ENCODE data around the gene CBX4. TPM values are rescaled to one million over a fixed set of nuclear protein-coding genes. Genes with fewer than 3 reads are reported as not detected.

Gene CBX4
- total RNA-seq, 1 donor from 2014 or later, result 16.9 TPM

DNA sequence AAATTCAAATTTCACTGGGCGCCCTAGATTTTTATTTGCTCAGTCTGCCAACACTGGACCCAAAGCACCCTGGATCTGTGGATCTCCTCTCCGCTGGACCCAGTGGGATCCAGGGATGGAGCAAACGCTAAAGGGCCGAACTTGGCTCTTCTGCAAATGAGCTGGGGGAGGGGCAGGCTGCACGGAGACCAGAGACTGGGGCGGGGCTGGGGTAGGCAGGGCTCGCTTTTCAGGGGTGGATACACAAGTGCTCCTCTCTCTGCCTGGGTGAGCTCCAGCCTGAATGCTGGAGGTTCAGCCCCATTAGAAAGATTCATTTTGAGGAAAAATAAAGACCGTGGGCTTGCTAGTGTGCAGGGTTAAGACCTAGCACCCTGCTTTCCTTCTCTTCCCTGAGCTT, 8.9 kb downstream of the CBX4 start:
- H3K27ac Mint-ChIP-seq (ENCODE audit: unreplicated experiment), result no peak overlapping the region
- peaks cover 22% of the 10 kb centered on the region for H4K20me1 ChIP-seq (ENCODE audit: insufficient read depth, low read length)
- TF ChIP-seq EZH2 (IDR thresholded peaks at IDR 0.05; ENCODE audit: insufficient read depth, low read length), result no peak
- TF ChIP-seq, protein P1, sequence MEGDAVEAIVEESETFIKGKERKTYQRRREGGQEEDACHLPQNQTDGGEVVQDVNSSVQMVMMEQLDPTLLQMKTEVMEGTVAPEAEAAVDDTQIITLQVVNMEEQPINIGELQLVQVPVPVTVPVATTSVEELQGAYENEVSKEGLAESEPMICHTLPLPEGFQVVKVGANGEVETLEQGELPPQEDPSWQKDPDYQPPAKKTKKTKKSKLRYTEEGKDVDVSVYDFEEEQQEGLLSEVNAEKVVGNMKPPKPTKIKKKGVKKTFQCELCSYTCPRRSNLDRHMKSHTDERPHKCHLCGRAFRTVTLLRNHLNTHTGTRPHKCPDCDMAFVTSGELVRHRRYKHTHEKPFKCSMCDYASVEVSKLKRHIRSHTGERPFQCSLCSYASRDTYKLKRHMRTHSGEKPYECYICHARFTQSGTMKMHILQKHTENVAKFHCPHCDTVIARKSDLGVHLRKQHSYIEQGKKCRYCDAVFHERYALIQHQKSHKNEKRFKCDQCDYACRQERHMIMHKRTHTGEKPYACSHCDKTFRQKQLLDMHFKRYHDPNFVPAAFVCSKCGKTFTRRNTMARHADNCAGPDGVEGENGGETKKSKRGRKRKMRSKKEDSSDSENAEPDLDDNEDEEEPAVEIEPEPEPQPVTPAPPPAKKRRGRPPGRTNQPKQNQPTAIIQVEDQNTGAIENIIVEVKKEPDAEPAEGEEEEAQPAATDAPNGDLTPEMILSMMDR (IDR thresholded peaks at IDR 0.05; ENCODE audit: insufficient read depth, low read depth, low read length), result no peak
- H3K4me1 ChIP-seq (ENCODE audit: insufficient read depth, low read length), result peaks cover 17% of the 10 kb centered on the region
- no peaks in the 10 kb centered on the region for H3K9me3 ChIP-seq (ENCODE audit: insufficient read depth, low read depth, low read length)
- H3K4me3 Mint-ChIP-seq (ENCODE audit: unreplicated experiment), result no peak overlapping the region
- no peak for FAIRE-seq
- H3K27me3 ChIP-seq (ENCODE audit: insufficient read depth, low read length), result no peaks in the 10 kb centered on the region
- H3K36me3 Mint-ChIP-seq (ENCODE audit: low read depth, unreplicated experiment), result peaks cover 5% of the 10 kb centered on the region
- peaks cover 4% of the 10 kb centered on the region for H3K79me2 ChIP-seq (ENCODE audit: insufficient read depth, low read length)
- no peak overlapping the region for H3K9ac ChIP-seq (ENCODE audit: low read length)
- DNase-seq (ENCODE audit: low read depth), result no peak
- no peak overlapping the region for H3K27ac ChIP-seq (ENCODE audit: low read depth, low read length)
- no peak overlapping the region for H3K4me2 ChIP-seq (ENCODE audit: low read length)
- no peak overlapping the region for H2AFZ ChIP-seq (ENCODE audit: low read depth, low read length)
- no peaks in the 10 kb centered on the region for H3K36me3 ChIP-seq (ENCODE audit: insufficient read depth, low read length)
- H3K27me3 Mint-ChIP-seq (ENCODE audit: low read depth, unreplicated experiment), result peaks cover 35% of the 10 kb centered on the region
- H3K4me3 ChIP-seq (ENCODE audit: insufficient read depth, low read depth, low read length), result no peak overlapping the region
- H3K9me3 Mint-ChIP-seq (ENCODE audit: unreplicated experiment), result peaks cover 6% of the 10 kb centered on the region
- peaks cover 12% of the 10 kb centered on the region for H3K4me1 Mint-ChIP-seq (ENCODE audit: low read depth, unreplicated experiment)

DNA sequence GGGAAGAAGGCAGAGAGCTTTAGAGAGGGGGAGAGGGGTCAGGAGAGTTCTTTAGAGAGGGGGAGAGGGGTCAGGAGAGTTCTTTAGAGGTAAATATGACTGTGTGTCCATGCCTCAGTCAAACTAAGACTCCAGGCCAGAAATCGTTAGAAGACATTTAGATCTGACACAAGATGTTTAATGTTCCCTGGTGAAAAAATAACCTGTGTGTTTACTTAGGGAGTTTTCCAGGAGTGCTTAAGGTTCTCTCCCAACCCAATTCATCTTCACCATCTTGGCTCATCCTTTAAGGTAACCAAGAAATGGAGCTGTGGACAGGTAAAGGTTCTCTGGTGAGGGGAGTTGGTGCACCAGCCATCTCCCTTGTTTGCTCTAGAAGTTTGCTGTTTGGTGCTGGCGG, 9.8 kb downstream of the CBX4 start:
- no peak overlapping the region for H3K27ac ChIP-seq (ENCODE audit: low read depth, low read length)
- no peak overlapping the region for H3K4me2 ChIP-seq (ENCODE audit: low read length)
- TF ChIP-seq, protein P1 (IDR thresholded peaks at IDR 0.05; ENCODE audit: insufficient read depth, low read depth, low read length), result no peak
- no peak for TF ChIP-seq EZH2 (IDR thresholded peaks at IDR 0.05; ENCODE audit: insufficient read depth, low read length)
- H3K79me2 ChIP-seq (ENCODE audit: insufficient read depth, low read length), result no peaks in the 10 kb centered on the region
- H3K27me3 ChIP-seq (ENCODE audit: insufficient read depth, low read length), result no peaks in the 10 kb centered on the region
- no peak overlapping the region for H3K4me3 ChIP-seq (ENCODE audit: insufficient read depth, low read depth, low read length)
- Mint-ChIP-seq H3K27ac (ENCODE audit: unreplicated experiment) (no peak overlapping the region), H3K9me3 (ENCODE audit: unreplicated experiment) (peaks cover 6% of the 10 kb centered on the region), H3K27me3 (ENCODE audit: low read depth, unreplicated experiment) (peaks cover 34% of the 10 kb centered on the region), H3K4me1 (ENCODE audit: low read depth, unreplicated experiment) (peaks cover 11% of the 10 kb centered on the region), H3K4me3 (ENCODE audit: unreplicated experiment) (no peak overlapping the region), H3K36me3 (ENCODE audit: low read depth, unreplicated experiment) (no peaks in the 10 kb centered on the region)
- H3K9me3 ChIP-seq (ENCODE audit: insufficient read depth, low read depth, low read length), result no peaks in the 10 kb centered on the region
- peaks cover 17% of the 10 kb centered on the region for H3K4me1 ChIP-seq (ENCODE audit: insufficient read depth, low read length)
- FAIRE-seq (no peak), DNase-seq (ENCODE audit: low read depth) (no peak)
- no peak overlapping the region for H2AFZ ChIP-seq (ENCODE audit: low read depth, low read length)
- H4K20me1 ChIP-seq (ENCODE audit: insufficient read depth, low read length), result peaks cover 14% of the 10 kb centered on the region
- H3K36me3 ChIP-seq (ENCODE audit: insufficient read depth, low read length), result no peaks in the 10 kb centered on the region
- no peak overlapping the region for H3K9ac ChIP-seq (ENCODE audit: low read length)

DNA sequence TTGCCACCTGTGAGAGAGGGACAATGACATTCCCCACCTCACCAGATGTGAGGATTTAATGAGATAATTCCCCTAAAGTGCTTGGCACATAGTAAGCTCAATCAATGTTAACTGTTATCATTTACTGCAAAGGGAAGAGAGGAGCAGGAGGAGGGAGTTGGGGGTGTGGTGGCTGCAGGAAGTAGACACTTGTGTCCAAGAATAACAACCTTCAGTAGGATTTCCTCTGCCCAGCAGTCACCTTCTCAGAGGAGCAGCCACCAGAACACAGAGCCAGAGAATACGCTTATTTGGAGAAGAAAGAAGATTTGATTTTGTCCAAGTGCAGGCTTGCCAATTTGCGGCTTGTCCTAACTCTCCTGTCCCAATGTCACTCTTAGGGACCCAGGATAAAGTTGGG, 10.2 kb downstream of the CBX4 start:
- Histone ChIP-seq H3K9ac (ENCODE audit: low read length) (no peak overlapping the region), H3K27me3 (ENCODE audit: insufficient read depth, low read length) (no peaks in the 10 kb centered on the region), H3K9me3 (ENCODE audit: insufficient read depth, low read depth, low read length) (no peaks in the 10 kb centered on the region), H3K4me1 (ENCODE audit: insufficient read depth, low read length) (peaks cover 17% of the 10 kb centered on the region), H3K79me2 (ENCODE audit: insufficient read depth, low read length) (no peaks in the 10 kb centered on the region), H4K20me1 (ENCODE audit: insufficient read depth, low read length) (peaks cover 12% of the 10 kb centered on the region), H3K27ac (ENCODE audit: low read depth, low read length) (no peak overlapping the region), H3K4me2 (ENCODE audit: low read length) (no peak overlapping the region), H3K36me3 (ENCODE audit: insufficient read depth, low read length) (no peaks in the 10 kb centered on the region), H3K4me3 (ENCODE audit: insufficient read depth, low read depth, low read length) (no peak overlapping the region), H2AFZ (ENCODE audit: low read depth, low read length) (no peak overlapping the region)
- H3K27me3 Mint-ChIP-seq (ENCODE audit: low read depth, unreplicated experiment), result peaks cover 38% of the 10 kb centered on the region
- TF ChIP-seq, protein P1 (IDR thresholded peaks at IDR 0.05; ENCODE audit: insufficient read depth, low read depth, low read length), result no peak
- no peak for TF ChIP-seq EZH2 (IDR thresholded peaks at IDR 0.05; ENCODE audit: insufficient read depth, low read length)
- FAIRE-seq, result no peak
- no peaks in the 10 kb centered on the region for H3K36me3 Mint-ChIP-seq (ENCODE audit: low read depth, unreplicated experiment)
- no peak overlapping the region for H3K27ac Mint-ChIP-seq (ENCODE audit: unreplicated experiment)
- peaks cover 11% of the 10 kb centered on the region for H3K4me1 Mint-ChIP-seq (ENCODE audit: low read depth, unreplicated experiment)
- no peak overlapping the region for H3K4me3 Mint-ChIP-seq (ENCODE audit: unreplicated experiment)
- DNase-seq (ENCODE audit: low read depth), result no peak
- H3K9me3 Mint-ChIP-seq (ENCODE audit: unreplicated experiment), result peaks cover 7% of the 10 kb centered on the region
